GM12878 (cell line): ENCODE results near the gene ANO4. TPM values are rescaled to one million over a fixed set of nuclear protein-coding genes. Genes with fewer than 3 reads are reported as not detected.

Experiments used
- ATAC-seq: fragments of 200-7000 bp; cut with Tn5 transposase; 3 replicates; pipeline ENCODE4 v1.9.1; 2020; ENCODE audit warnings: mild to moderate bottlenecking, moderate library complexity
- BruUV-seq: library from RNA; stranded (reverse); fragments of 400-500 nt; replicated peaks from 2 replicates; lab custom pipeline; 2021; lab: Mats Ljungman, UMichigan
- CTCF ChIA-PET: fragments of 300-600 bp; sonication (Branson Sonifier 250); formaldehyde crosslinking; extraction: SDS; loops from one replicate; lab custom pipeline; 2021; ENCODE audit warnings: inconsistent platforms; lab: Yijun Ruan, JAX
- POLR2A ChIA-PET: fragments of 350-600 bp; formaldehyde crosslinking; extraction: SDS; loops from one replicate; lab custom pipeline; 2021; ENCODE audit warnings: inconsistent platforms; lab: Charles Lee
- RAD21 ChIA-PET: fragments of 300-600 bp; sonication (Branson Sonifier 250); formaldehyde crosslinking; loops from one replicate; lab custom pipeline; 2023; ENCODE audit warnings: antibody characterized with exemption; ENCODE audit not compliant: unreplicated experiment; lab: Charles Lee
- SMC1A ChIA-PET: fragments of 300-600 bp; sonication (Branson Sonifier 250); formaldehyde crosslinking; loops from one replicate; lab custom pipeline; 2023; ENCODE audit not compliant: unreplicated experiment, uncharacterized antibody; lab: Charles Lee
- DNase-seq: peaks from one replicate; pipeline ENCODE4 v3.0.0-alpha.2; 2011; ENCODE audit warnings: low read depth, low spot score
- FAIRE-seq: peaks from 3 replicates; lab custom pipeline; 2011; peaks lifted over from hg19 to GRCh38; lab: Jason Lieb, UNC
- H2AFZ ChIP-seq: 2 replicates; pipeline ENCODE4 v1.6.0; 2011; ENCODE audit warnings: low read depth, low read length, control low read depth; ENCODE audit not compliant: control insufficient read depth
- H3K27ac ChIP-seq: 2 replicates; pipeline ENCODE4 v1.5.1; 2011; ENCODE audit warnings: control low read depth; ENCODE audit not compliant: control insufficient read depth, insufficient read depth
- H3K27me3 ChIP-seq, 2 experiments: replicated peaks in 1 of 2; 2 replicates each; pipeline versions ENCODE4 v1.6.0 to v1.6.1; 2011; ENCODE audit warnings: low read length in 1 of 2; ENCODE audit not compliant: control insufficient read depth in 2 of 2, insufficient read depth in 2 of 2
- H3K36me3 ChIP-seq, 2 experiments: 2 replicates each; pipeline ENCODE4 v1.5.1; 2011; ENCODE audit warnings: low read length in 1 of 2; ENCODE audit not compliant: control insufficient read depth in 2 of 2, insufficient read depth in 2 of 2
- H3K4me1 ChIP-seq: 2 replicates; pipeline ENCODE4 v1.6.1; 2011; ENCODE audit warnings: mild to moderate bottlenecking, low read length, moderate library complexity, mixed read lengths; ENCODE audit not compliant: control insufficient read depth, insufficient read depth
- H3K4me2 ChIP-seq: 2 replicates; pipeline ENCODE4 v1.6.0; 2011; ENCODE audit warnings: control low read depth; ENCODE audit not compliant: control insufficient read depth, insufficient read depth
- H3K4me3 ChIP-seq: fragments of 200-600 bp; sonication (generic); 2 replicates; pipeline ENCODE4 v1.5.1; 2016
- H3K79me2 ChIP-seq: 2 replicates; pipeline ENCODE4 v1.6.0; 2011; ENCODE audit warnings: low read length; ENCODE audit not compliant: control insufficient read depth, insufficient read depth
- H3K9ac ChIP-seq: 2 replicates; pipeline ENCODE4 v1.8.0; 2011; ENCODE audit warnings: low read length, control low read depth, mixed read lengths; ENCODE audit not compliant: control insufficient read depth, insufficient read depth
- H3K9me3 ChIP-seq: replicated peaks from 3 replicates; pipeline ENCODE4 v1.5.1; 2011; ENCODE audit warnings: mild to moderate bottlenecking, low read length; ENCODE audit not compliant: control insufficient read depth, insufficient read depth
- H4K20me1 ChIP-seq: 2 replicates; pipeline ENCODE4 v1.6.0; 2011; ENCODE audit not compliant: control insufficient read depth, insufficient read depth
- BACH1 ChIP-seq: fragments of 450-650 bp; IDR thresholded peaks from 2 replicates; pipeline ENCODE4 v1.6.1; 2017; ENCODE audit warnings: mild to moderate bottlenecking, borderline replicate concordance
- HCFC1 ChIP-seq: fragments of 150-350 bp; IDR thresholded peaks from 2 replicates; pipeline ENCODE4 v1.6.1; 2014; ENCODE audit warnings: low read length
- KLF5 ChIP-seq: fragments of 450-650 bp; IDR thresholded peaks from 2 replicates; pipeline ENCODE4 v1.6.1; 2014; ENCODE audit warnings: mild to moderate bottlenecking; ENCODE audit not compliant: partially characterized antibody
- LARP7 ChIP-seq: fragments of 450-650 bp; IDR thresholded peaks from 2 replicates; pipeline ENCODE4 v1.6.1; 2017; ENCODE audit warnings: mild to moderate bottlenecking
- NBN ChIP-seq: fragments of 450-650 bp; IDR thresholded peaks from 2 replicates; pipeline ENCODE4 v1.6.1; 2016
- NKRF ChIP-seq: fragments of 450-650 bp; conservative IDR thresholded peaks from 2 replicates; pipeline ENCODE4 v1.6.1; 2017; ENCODE audit warnings: mild to moderate bottlenecking, moderate library complexity
- RB1 ChIP-seq: fragments of 450-650 bp; formaldehyde crosslinking; IDR thresholded peaks from 2 replicates; pipeline ENCODE4 v1.6.1; 2017; ENCODE audit warnings: mild to moderate bottlenecking, borderline replicate concordance
- RELA ChIP-seq: fragments of 450-650 bp; IDR thresholded peaks from 2 replicates; pipeline ENCODE4 v1.8.0; 2014; ENCODE audit warnings: borderline replicate concordance; ENCODE audit not compliant: partially characterized antibody
- ZSCAN29 ChIP-seq: fragments of 450-650 bp; IDR thresholded peaks from 2 replicates; pipeline ENCODE4 v1.6.1; 2017; ENCODE audit warnings: mild to moderate bottlenecking, moderate library complexity
- ZZZ3 ChIP-seq: IDR thresholded peaks from 2 replicates; pipeline ENCODE4 v1.6.1; 2011; ENCODE audit warnings: low read depth; ENCODE audit not compliant: control insufficient read depth, insufficient read length
- WGBS: methylation state at CpG from one replicate; pipeline ENCODE4 v1.1.6; 2016; ENCODE audit warnings: low lambda C conversion rate; ENCODE audit not compliant: insufficient replicate concordance, insufficient coverage; ENCODE audit errors: missing lambda C conversion rate; 5-methylcytosine and 5-hydroxymethylcytosine counted together
- in situ Hi-C: fragments of 300-500 bp; cut with MboI; formaldehyde crosslinking; loops from 9 replicates; pipeline ENCODE4 v1.14.3; 2018; ENCODE audit warnings: mixed read lengths
- intact Hi-C: fragments of 100-400 bp; cut with micrococcal nuclease; formaldehyde crosslinking; loops from one replicate; pipeline ENCODE4 v1.14.2; 2022; ENCODE audit not compliant: unreplicated experiment
- polyA plus RNA-seq, 11 experiments: library from polyadenylated mRNA; depleted of rRNA in 4 of 11; unstranded in 6 of 11; stranded (reverse) in 5 of 11; fragments of >200 nt; fragmentation: Nextera tagmentation in 4 of 11; fragmentation: Illumina TruSeq in 1 of 11; extraction: Ambion mirVana in 4 of 11; extraction: Trizol in 1 of 11; gene quantifications; 1 replicate in 1 of 11; 2 replicates in 10 of 11; pipeline versions ENCODE4 v1.2.1 to v1.2.3, GENCODE V29; 2011 to 2016; ENCODE audit warnings: inconsistent platforms in 2 of 11, missing spikeins in 2 of 11, low read depth in 1 of 11
- total RNA-seq, 4 experiments: library from RNA; depleted of rRNA in 3 of 4; stranded (reverse); fragments of >200 nt in 3 of 4; fragmentation: Illumina TruSeq in 1 of 4; extraction: Trizol in 1 of 4; gene quantifications; 2 replicates each; pipeline versions ENCODE4 v1.2.1 to v1.2.3, GENCODE V29; 2013 to 2021

The ANO4 gene
- total and polyA plus RNA-seq, 10 of the 15 experiments (the other 5 are each of a cell fraction or from before 2014, with no cell fraction given): not detected

GRCh38 chr12:100956311-100956852 is 161.8 kb downstream of the ANO4 start:
- no TSS peak for BruUV-seq
- no peaks in the 10 kb centered on the region for H4K20me1 ChIP-seq
- H2AFZ ChIP-seq: no peak overlapping the region
- ChIA-PET CTCF (no interaction called here), SMC1A (no interaction called here), POLR2A (no interaction called here), RAD21 (no interaction called here)
- no peak overlapping the region for H3K27ac ChIP-seq
- intact Hi-C loops: no loop called here
- H3K9ac ChIP-seq: no peak overlapping the region
- H3K4me3 ChIP-seq: no peak overlapping the region
- FAIRE-seq: no peak
- TF ChIP-seq BACH1 (no peak), NBN (no peak), HCFC1 (no peak), LARP7 (no peak), RB1 (no peak), KLF5 (no peak), ZZZ3 (no peak)
- H3K36me3 ChIP-seq: no peaks in the 10 kb centered on the region
- 29% methylated on average over 5 of the region's 5 CpGs for WGBS
- no peak for ATAC-seq
- no peaks in the 10 kb centered on the region for H3K79me2 ChIP-seq
- in situ Hi-C loops: no loop called here
- DNase-seq: no peak
- H3K27me3 ChIP-seq: no peaks in the 10 kb centered on the region; a peak in 2 of 4 replicates
- H3K4me1 ChIP-seq: no peaks in the 10 kb centered on the region
- no peaks in the 10 kb centered on the region for H3K9me3 ChIP-seq
- H3K4me2 ChIP-seq: no peak overlapping the region

- ChIA-PET CTCF (no interaction called here), POLR2A (no interaction called here), RAD21 (no interaction called here), SMC1A (no interaction called here)
- Histone ChIP-seq H3K9ac (no peak overlapping the region), H3K27me3 (no peaks in the 10 kb centered on the region), H2AFZ (no peak overlapping the region), H3K4me1 (no peaks in the 10 kb centered on the region), H4K20me1 (no peaks in the 10 kb centered on the region), H3K36me3 (no peaks in the 10 kb centered on the region), H3K9me3 (no peaks in the 10 kb centered on the region), H3K27ac (no peak overlapping the region), H3K4me2 (no peak overlapping the region), H3K4me3 (no peak overlapping the region), H3K79me2 (no peaks in the 10 kb centered on the region)
- no TSS peak for BruUV-seq
- 0% methylated on average over 1 of the region's 1 CpG for WGBS
- ATAC-seq: no peak
- no peak for FAIRE-seq
- intact Hi-C loops: no loop called here
- no peak for DNase-seq
- in situ Hi-C loops: no loop called here
- TF ChIP-seq ZSCAN29 (no peak), RELA (no peak), NKRF (no peak)
Observed at GRCh38 chr12:100959481-100959880, 164.9 kb downstream of the ANO4 start.
